T-cell (primary cell): ENCODE data around the gene PIGC. TPM values are rescaled to one million over a fixed set of nuclear protein-coding genes. Genes with fewer than 3 reads are reported as not detected.

Experiments used
- ATAC-seq, 4 experiments: fragments of 200-7000 bp in 3 of 4; fragments of 150-1000 bp in 1 of 4; cut with Tn5 transposase; replicated peaks in 1 of 4; 1 replicate in 3 of 4; 2 replicates in 1 of 4; pipeline ENCODE4 v1.10.0; 2021; ENCODE audit warnings: moderate library complexity in 3 of 4, mild to moderate bottlenecking in 2 of 4, moderate number of reproducible peaks in 1 of 4
- CTCF ChIA-PET, 2 donors: fragments of 300-600 bp; sonication (Branson Sonifier 250); formaldehyde crosslinking; loops; one replicate each; lab custom pipeline; 2022; ENCODE audit warnings: antibody characterized with exemption in 2 of 2; lab: Charles Lee
- POLR2A ChIA-PET, 2 donors: fragments of 300-600 bp; sonication (Branson Sonifier 250); formaldehyde crosslinking; loops; one replicate each; lab custom pipeline; 2022; ENCODE audit warnings: antibody characterized with exemption in 2 of 2; lab: Charles Lee
- DNase-seq, 35 experiments: peaks; one replicate each; pipeline versions ENCODE4 v3.0.0 to v3.0.0-alpha.2; 2013 to 2023
- H3K27ac ChIP-seq: one replicate; pipeline ENCODE4 v1.5.1; 2013; ENCODE audit warnings: low read length
- H3K27me3 ChIP-seq, 2 experiments: replicated peaks in 1 of 2; 1 replicate in 1 of 2; 2 replicates in 1 of 2; pipeline versions ENCODE4 v1.6.1 to v1.7.0; 2013; ENCODE audit warnings: low read length in 1 of 2, mixed read lengths in 1 of 2; ENCODE audit not compliant: control insufficient read depth in 2 of 2, insufficient read depth in 2 of 2; ENCODE audit errors: extremely low read depth in 1 of 2
- H3K36me3 ChIP-seq, 2 donors: 1 replicate in 1 of 2; 2 replicates in 1 of 2; pipeline versions ENCODE4 v1.6.1 to v1.7.0; 2013; ENCODE audit warnings: low read length in 1 of 2; ENCODE audit not compliant: control insufficient read depth in 2 of 2, insufficient read depth in 1 of 2; ENCODE audit errors: extremely low read depth in 1 of 2
- H3K4me1 ChIP-seq, 2 experiments: 1 replicate in 1 of 2; 2 replicates in 1 of 2; pipeline versions ENCODE4 v1.6.1 to v1.7.0; 2013; ENCODE audit warnings: low read length in 2 of 2, mixed read lengths in 1 of 2; ENCODE audit not compliant: insufficient read depth in 2 of 2, control insufficient read depth in 1 of 2; ENCODE audit errors: extremely low read depth in 1 of 2
- H3K4me3 ChIP-seq, 2 donors: 1 replicate in 1 of 2; 2 replicates in 1 of 2; pipeline versions ENCODE4 v1.5.1 to v1.7.0; 2013; ENCODE audit warnings: mild to moderate bottlenecking in 2 of 2, low read length in 1 of 2, moderate library complexity in 1 of 2; ENCODE audit not compliant: control insufficient read depth in 1 of 2; ENCODE audit errors: extremely low read depth in 1 of 2
- H3K9me3 ChIP-seq: 2 replicates; pipeline ENCODE4 v1.7.0; 2013
- H3K27ac Mint-ChIP-seq, 2 donors: one replicate each; pipeline ENCODE4 v1.8.0; 2020 to 2021; ENCODE audit warnings: mild to moderate bottlenecking in 2 of 2, mixed read lengths in 2 of 2
- H3K27me3 Mint-ChIP-seq, 2 donors: one replicate each; pipeline ENCODE4 v1.8.0; 2021 to 2022; ENCODE audit warnings: mixed read lengths in 2 of 2
- H3K36me3 Mint-ChIP-seq: one replicate; pipeline ENCODE4 v1.8.0; 2021; ENCODE audit warnings: mixed read lengths
- H3K4me1 Mint-ChIP-seq, 3 donors: one replicate each; pipeline ENCODE4 v1.8.0; 2020 to 2022; ENCODE audit warnings: mixed read lengths in 3 of 3, mild to moderate bottlenecking in 1 of 3
- H3K4me3 Mint-ChIP-seq, 3 donors: one replicate each; pipeline ENCODE4 v1.8.0; 2020 to 2022; ENCODE audit warnings: mild to moderate bottlenecking in 3 of 3, mixed read lengths in 3 of 3, moderate library complexity in 3 of 3
- H3K9me3 Mint-ChIP-seq, 3 donors: one replicate each; pipeline ENCODE4 v1.8.0; 2020 to 2022; ENCODE audit warnings: mixed read lengths in 3 of 3
- WGBS: methylation state at CpG from one replicate; pipeline ENCODE4 v1.1.5; 2013; ENCODE audit warnings: missing lambda C conversion rate; ENCODE audit not compliant: insufficient coverage; 5-methylcytosine and 5-hydroxymethylcytosine counted together
- total RNA-seq, 35 experiments: library from RNA in 6 of 35; stranded (reverse) in 6 of 35; fragments of 120-200 nt in 1 of 35; gene quantifications; one replicate each; pipeline versions ENCODE4 v1.2.1 to v1.2.4 and lab custom pipeline; 2013 to 2026

The PIGC gene
- total RNA-seq, 5 donors from 2014 or later (not counting 1 experiment from before 2014, with no cell fraction given) = 26.9 to 39.0 (median 34.5) TPM

- Mint-ChIP-seq H3K9me3 (no peaks in the 10 kb centered on the region), H3K4me3 (no peak overlapping the region), H3K36me3 (no peaks in the 10 kb centered on the region), H3K27ac (peak overlapping the region; percentile 99), H3K27me3 (no peaks in the 10 kb centered on the region), H3K4me1 (peaks cover 67 to 87% (median 87%) of the 10 kb centered on the region in 3 donors)
- H3K27me3 ChIP-seq = no peaks in the 10 kb centered on the region
- no peak for DNase-seq
- no peak overlapping the region for H3K4me3 ChIP-seq
- no peaks in the 10 kb centered on the region for H3K36me3 ChIP-seq
- ATAC-seq = no peak
- WGBS = no CpG with 5 or more reads among the region's 3 CpGs
- peak overlapping the region; percentile 82 for H3K27ac ChIP-seq
- ChIA-PET CTCF (interaction anchor here (0.7 to 2.0 kb wide), 10 partner anchors 10 to 396 kb away, joined by 3 to 15 read pairs (median 5); no protein-coding TSS in a partner anchor), POLR2A (interaction anchor here in 1 of 2 donors (0.6 kb wide), 1 partner anchor 49 kb away, joined by 4 read pairs; no protein-coding TSS in a partner anchor)
- no peaks in the 10 kb centered on the region for H3K9me3 ChIP-seq
- H3K4me1 ChIP-seq = peaks cover 26 to 45% of the 10 kb centered on the region in 2 experiments
Observed at GRCh38 chr1:172395576-172395975, 48.3 kb downstream of the PIGC start.

GRCh38 chr1:172394811-172395210, 49.1 kb downstream of the PIGC start:
- peak in 3 of 4 experiments; percentile 1 to 16 (median 2) for ATAC-seq
- peak overlapping the region; percentile 99 for H3K27ac Mint-ChIP-seq
- no peaks in the 10 kb centered on the region for H3K9me3 Mint-ChIP-seq
- Histone ChIP-seq H3K27me3 (no peaks in the 10 kb centered on the region), H3K27ac (peak overlapping the region; percentile 82), H3K36me3 (no peaks in the 10 kb centered on the region), H3K9me3 (no peaks in the 10 kb centered on the region), H3K4me3 (no peak overlapping the region), H3K4me1 (peaks cover 21 to 37% of the 10 kb centered on the region in 2 experiments)
- POLR2A ChIA-PET = interaction anchor here (0.5 to 1.2 kb wide), 14 partner anchors 9 to 372 kb away, joined by 3 to 6 read pairs (median 4); no protein-coding TSS in a partner anchor
- H3K4me3 Mint-ChIP-seq = peak overlapping the region; percentile 62 to 73 (median 69)
- no peak for DNase-seq
- H3K27me3 Mint-ChIP-seq = no peaks in the 10 kb centered on the region
- H3K4me1 Mint-ChIP-seq = peaks cover 63 to 83% (median 80%) of the 10 kb centered on the region in 3 donors
- H3K36me3 Mint-ChIP-seq = no peaks in the 10 kb centered on the region
- no CpG with 5 or more reads among the region's 5 CpGs for WGBS
- CTCF ChIA-PET = interaction anchor here (0.6 to 2.0 kb wide), 22 partner anchors 10 to 1719 kb away, joined by 3 to 15 read pairs (median 4); no protein-coding TSS in a partner anchor

- Mint-ChIP-seq H3K27me3 (no peaks in the 10 kb centered on the region), H3K4me3 (peak overlapping the region; percentile 62 to 73 (median 69)), H3K4me1 (peaks cover 58 to 77% (median 75%) of the 10 kb centered on the region in 3 donors), H3K9me3 (no peaks in the 10 kb centered on the region), H3K27ac (peak overlapping the region; percentile 99), H3K36me3 (no peaks in the 10 kb centered on the region)
- no peaks in the 10 kb centered on the region for H3K9me3 ChIP-seq
- ATAC-seq (peak; percentile 98 to 99 (median 98)), DNase-seq (peak; percentile 34 to 82 (median 65))
- H3K27ac ChIP-seq = peak overlapping the region; percentile 82
- peak overlapping the region in 1 of 2 donors; percentile 17 for H3K4me3 ChIP-seq
- POLR2A ChIA-PET = interaction anchor here (0.5 to 1.2 kb wide), 14 partner anchors 10 to 372 kb away, joined by 3 to 6 read pairs (median 4); no protein-coding TSS in a partner anchor
- CTCF ChIA-PET = interaction anchor here (0.6 to 2.0 kb wide), 18 partner anchors 11 to 392 kb away, joined by 3 to 15 read pairs (median 5); no protein-coding TSS in a partner anchor
- WGBS = no CpG with 5 or more reads among the region's 4 CpGs
- peaks cover 19 to 32% of the 10 kb centered on the region in 2 experiments for H3K4me1 ChIP-seq
- no peaks in the 10 kb centered on the region for H3K36me3 ChIP-seq
- H3K27me3 ChIP-seq = no peaks in the 10 kb centered on the region
Observed at GRCh38 chr1:172394141-172394751, 49.6 kb downstream of the PIGC start.

- peaks cover 49 to 68% (median 66%) of the 10 kb centered on the region in 3 donors for H3K4me1 Mint-ChIP-seq
- Histone ChIP-seq H3K27ac (peak overlapping the region; percentile 82), H3K4me3 (no peak overlapping the region), H3K9me3 (no peaks in the 10 kb centered on the region), H3K36me3 (no peaks in the 10 kb centered on the region), H3K4me1 (peaks cover 16 to 26% of the 10 kb centered on the region in 2 experiments), H3K27me3 (no peaks in the 10 kb centered on the region)
- peak overlapping the region; percentile 99 for H3K27ac Mint-ChIP-seq
- H3K36me3 Mint-ChIP-seq = no peaks in the 10 kb centered on the region
- no peaks in the 10 kb centered on the region for H3K9me3 Mint-ChIP-seq
- CTCF ChIA-PET = interaction anchor here in 1 of 2 donors (0.6 to 2.0 kb wide), 3 partner anchors 34 to 303 kb away, joined by 3 to 15 read pairs (median 5); no protein-coding TSS in a partner anchor
- peak overlapping the region in 1 of 3 donors; percentile 69 for H3K4me3 Mint-ChIP-seq
- DNase-seq = no peak
- ATAC-seq = no peak
- WGBS = 96% methylated on average over 4 of the region's 5 CpGs
- no peaks in the 10 kb centered on the region for H3K27me3 Mint-ChIP-seq
- POLR2A ChIA-PET = interaction anchor here (0.7 kb wide), 2 partner anchors 11 to 889 kb away, joined by 3 to 4 read pairs; no protein-coding TSS in a partner anchor
Observed at GRCh38 chr1:172393354-172393753, 50.5 kb downstream of the PIGC start.

- Mint-ChIP-seq H3K4me3 (no peak overlapping the region), H3K27ac (no peak overlapping the region), H3K9me3 (no peaks in the 10 kb centered on the region), H3K4me1 (peaks cover 42 to 57% (median 53%) of the 10 kb centered on the region in 3 donors), H3K27me3 (no peaks in the 10 kb centered on the region), H3K36me3 (no peaks in the 10 kb centered on the region)
- Histone ChIP-seq H3K36me3 (peaks cover 0 to 1% of the 10 kb centered on the region in 2 donors), H3K27ac (no peak overlapping the region), H3K4me1 (peaks cover 16 to 26% of the 10 kb centered on the region in 2 experiments), H3K4me3 (no peak overlapping the region), H3K9me3 (no peaks in the 10 kb centered on the region), H3K27me3 (no peaks in the 10 kb centered on the region)
- no CpG with 5 or more reads among the region's 1 CpG for WGBS
- ATAC-seq = no peak
- ChIA-PET CTCF (interaction anchor here (0.7 to 1.4 kb wide), 3 partner anchors 14 to 55 kb away, joined by 3 read pairs; no protein-coding TSS in a partner anchor), POLR2A (interaction anchor here (0.5 kb wide), 2 partner anchors 34 to 816 kb away, joined by 3 to 6 read pairs; no protein-coding TSS in a partner anchor)
- no peak for DNase-seq
Observed at GRCh38 chr1:172391976-172392375, 51.9 kb downstream of the PIGC start.
